GM12878 (cell line): Measurements from ENCODE around the gene MARCHF4.

Source experiments
- CBX5 ChIP-seq: sonication (generic); IDR thresholded peaks from 2 replicates; pipeline ENCODE4 v1.6.1; 2016; ENCODE audit warnings: low read depth, moderate library complexity, mild to moderate bottlenecking, inconsistent platforms
- CREB1 ChIP-seq: IDR thresholded peaks from 2 replicates; pipeline ENCODE4 v1.6.1; 2012; ENCODE audit warnings: low read depth, mild to moderate bottlenecking, inconsistent platforms
- JUNB ChIP-seq: IDR thresholded peaks from 2 replicates; pipeline ENCODE4 v1.6.1; 2016; ENCODE audit warnings: antibody characterized with exemption, mild to moderate bottlenecking
- RBBP5 ChIP-seq: fragments of 200-600 bp; sonication (generic); conservative IDR thresholded peaks from 2 replicates; pipeline ENCODE4 v1.6.1; 2016
- RCOR1 ChIP-seq: conservative IDR thresholded peaks from 2 replicates; pipeline ENCODE4 v1.6.1; 2012; ENCODE audit warnings: low read depth, low read length, improper control_type of control experiment
- RFX5 ChIP-seq: IDR thresholded peaks from 2 replicates; pipeline ENCODE4 v1.6.1; 2011; ENCODE audit warnings: low read depth, low read length, improper control_type of control experiment
- SMC3 ChIP-seq: IDR thresholded peaks from 2 replicates; pipeline ENCODE4 v1.6.1; 2011; ENCODE audit warnings: low read length, improper control_type of control experiment, borderline replicate concordance
- SRF ChIP-seq, 2 experiments: IDR thresholded peaks; 2 replicates each; pipeline ENCODE4 v1.6.1; 2011; ENCODE audit warnings: low read depth in 2 of 2, low read length in 2 of 2, mild to moderate bottlenecking in 1 of 2, moderate library complexity in 1 of 2
- TF ChIP-seq, protein P1 (sequence below), 3 experiments: IDR thresholded peaks in 2 of 3; conservative IDR thresholded peaks in 1 of 3; 2 replicates each; pipeline ENCODE4 v1.5.1; 2011; ENCODE audit warnings: low read depth in 3 of 3, low read length in 3 of 3, mild to moderate bottlenecking in 3 of 3, control low read depth in 2 of 3, moderate library complexity in 2 of 3, inconsistent platforms in 1 of 3, mixed read lengths in 1 of 3; ENCODE audit not compliant: control insufficient read depth in 2 of 3, insufficient read depth in 1 of 3; ENCODE audit errors: extremely low read depth in 1 of 3

DNA sequence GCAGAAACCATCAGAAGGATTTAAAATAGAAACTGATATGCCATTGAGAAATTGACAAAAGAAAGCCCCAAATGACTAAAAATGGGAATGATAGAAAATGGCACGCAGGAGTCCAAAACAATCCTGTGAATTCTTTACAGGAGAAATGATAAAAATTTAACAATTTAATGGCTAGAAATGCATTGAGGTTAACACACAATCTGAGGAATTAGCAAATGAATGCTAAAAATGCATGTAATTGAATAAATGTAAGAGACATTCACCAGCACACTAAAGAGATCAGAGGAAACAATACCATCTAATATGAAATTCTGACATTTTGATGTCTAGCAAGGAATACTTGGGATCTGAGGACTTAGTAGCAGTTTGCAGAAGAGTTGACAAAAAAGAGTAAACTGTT lies 37.0 kb downstream of the MARCHF4 start:
- TF ChIP-seq, protein P1, sequence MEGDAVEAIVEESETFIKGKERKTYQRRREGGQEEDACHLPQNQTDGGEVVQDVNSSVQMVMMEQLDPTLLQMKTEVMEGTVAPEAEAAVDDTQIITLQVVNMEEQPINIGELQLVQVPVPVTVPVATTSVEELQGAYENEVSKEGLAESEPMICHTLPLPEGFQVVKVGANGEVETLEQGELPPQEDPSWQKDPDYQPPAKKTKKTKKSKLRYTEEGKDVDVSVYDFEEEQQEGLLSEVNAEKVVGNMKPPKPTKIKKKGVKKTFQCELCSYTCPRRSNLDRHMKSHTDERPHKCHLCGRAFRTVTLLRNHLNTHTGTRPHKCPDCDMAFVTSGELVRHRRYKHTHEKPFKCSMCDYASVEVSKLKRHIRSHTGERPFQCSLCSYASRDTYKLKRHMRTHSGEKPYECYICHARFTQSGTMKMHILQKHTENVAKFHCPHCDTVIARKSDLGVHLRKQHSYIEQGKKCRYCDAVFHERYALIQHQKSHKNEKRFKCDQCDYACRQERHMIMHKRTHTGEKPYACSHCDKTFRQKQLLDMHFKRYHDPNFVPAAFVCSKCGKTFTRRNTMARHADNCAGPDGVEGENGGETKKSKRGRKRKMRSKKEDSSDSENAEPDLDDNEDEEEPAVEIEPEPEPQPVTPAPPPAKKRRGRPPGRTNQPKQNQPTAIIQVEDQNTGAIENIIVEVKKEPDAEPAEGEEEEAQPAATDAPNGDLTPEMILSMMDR (IDR thresholded peaks at IDR 0.05 in 2 of 3, conservative IDR thresholded peaks at IDR 0.05 in 1 of 3; ENCODE audit: control insufficient read depth in 2 of 3, extremely low read depth in 1 of 3, insufficient read depth in 1 of 3, low read depth in 3 of 3, low read length in 3 of 3), result no peak
- TF ChIP-seq SMC3, result no peak
- no peak for TF ChIP-seq SRF (IDR thresholded peaks at IDR 0.05; ENCODE audit: low read depth in 2 of 2, low read length in 2 of 2)
- TF ChIP-seq RCOR1, result no peak
- TF ChIP-seq JUNB, result no peak
- TF ChIP-seq CREB1, result no peak
- TF ChIP-seq CBX5, result no peak
- TF ChIP-seq RFX5, result no peak
- no peak for TF ChIP-seq RBBP5
